NCI-H1694 (cell line): ENCODE results near the gene RASGRP3.
A peak's percentile ranks its signal among the peaks of the same experiment; 100 is the strongest.

Experiments
- DNase-seq: peaks from one replicate; lab custom pipeline; 2025; lab: John Stamatoyannopoulos, UW

Gene RASGRP3

DNA sequence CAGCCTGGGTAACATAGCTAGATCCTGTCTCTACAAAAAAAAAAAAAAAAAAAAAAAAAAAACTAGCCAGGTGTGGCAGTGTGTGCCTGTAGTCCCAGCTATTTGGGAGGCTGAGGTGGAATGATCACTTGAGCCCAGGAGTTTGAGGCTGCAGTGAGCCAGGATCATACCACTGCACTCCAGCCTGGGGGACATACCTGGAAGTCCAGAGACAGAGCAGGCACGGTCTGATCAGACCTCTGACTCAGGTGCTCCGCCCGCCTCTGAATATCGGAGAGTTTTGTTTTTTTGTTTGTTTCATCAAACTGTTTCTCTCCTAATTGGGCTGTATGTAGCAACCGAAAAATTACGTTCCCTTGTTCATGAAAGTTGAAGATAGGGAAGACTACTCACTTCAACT is 49.2 kb downstream of the RASGRP3 start:
- no peak for DNase-seq

- DNase-seq: no peak
These were observed 49.7 kb downstream of the RASGRP3 start for GRCh38 chr2:33526132-33526531.

- DNase-seq: no peak
These were observed 50.5 kb downstream of the RASGRP3 start for GRCh38 chr2:33526921-33527320.

GRCh38 chr2:33528441-33528950 is 52.0 kb downstream of the RASGRP3 start:
- DNase-seq: no peak

DNA sequence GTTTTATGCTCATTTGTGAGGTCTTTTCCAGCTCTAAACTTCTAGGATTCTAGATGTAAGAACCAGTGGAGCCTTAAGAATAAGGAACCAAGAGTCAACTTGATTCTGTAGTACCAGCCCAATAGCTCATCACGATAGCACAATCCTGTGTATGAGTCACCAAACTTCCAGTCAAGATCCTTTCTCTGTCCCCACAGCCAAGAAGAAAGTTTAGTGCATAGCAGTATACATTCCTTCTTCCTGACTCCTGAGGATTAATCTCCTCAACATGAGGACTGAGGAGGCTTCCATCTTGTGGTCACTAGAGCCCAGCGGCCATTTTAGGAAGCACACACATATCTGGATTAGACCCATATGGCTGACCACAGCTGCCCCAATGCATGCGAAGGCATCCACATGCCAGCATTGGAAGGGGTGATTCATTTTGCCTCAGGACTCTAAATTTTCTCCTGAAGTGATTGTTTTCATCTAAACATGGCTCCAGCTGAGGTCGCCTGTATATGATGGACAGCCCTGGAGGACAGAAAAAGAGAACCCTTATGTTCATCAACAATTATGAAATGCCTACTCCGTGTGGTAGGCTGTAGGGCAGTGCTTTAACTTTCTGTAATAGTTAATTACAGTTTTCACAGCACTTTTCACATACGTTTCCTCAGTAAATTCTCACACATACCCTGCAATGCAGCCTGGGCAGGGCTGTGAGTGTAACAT is 53.5 kb downstream of the RASGRP3 start:
- no peak for DNase-seq

- no peak for DNase-seq
These were observed 54.5 kb downstream of the RASGRP3 start for GRCh38 chr2:33530690-33531548.

DNA sequence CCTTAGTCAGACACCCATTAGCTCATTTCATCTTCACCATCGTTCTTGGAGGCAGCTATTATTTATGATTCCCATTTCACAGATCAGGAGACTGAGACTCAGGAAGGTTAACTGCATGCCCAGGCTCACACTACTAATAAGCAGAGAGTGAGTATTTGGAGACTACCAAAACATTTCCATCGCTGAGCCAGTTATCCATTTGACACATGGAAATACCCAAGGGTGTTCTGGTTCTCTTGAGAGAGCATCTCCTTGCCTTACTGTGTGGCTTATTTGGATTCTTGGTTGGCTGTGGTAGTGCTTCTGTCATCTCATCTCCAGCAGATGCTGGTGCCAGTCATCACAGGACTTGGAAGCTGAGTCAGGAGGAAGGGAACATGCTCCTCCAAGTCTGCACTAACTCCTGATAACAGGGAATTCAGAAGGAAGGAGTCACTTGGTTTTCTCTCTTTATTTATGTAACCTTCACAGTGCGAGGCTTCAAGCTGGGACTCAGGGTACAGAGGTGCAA is 55.2 kb downstream of the RASGRP3 start:
- DNase-seq: no peak

- no peak for DNase-seq
These were observed 55.7 kb downstream of the RASGRP3 start for GRCh38 chr2:33532146-33532545.

GRCh38 chr2:33532966-33533365 is 56.5 kb downstream of the RASGRP3 start:
- no peak for DNase-seq

DNA sequence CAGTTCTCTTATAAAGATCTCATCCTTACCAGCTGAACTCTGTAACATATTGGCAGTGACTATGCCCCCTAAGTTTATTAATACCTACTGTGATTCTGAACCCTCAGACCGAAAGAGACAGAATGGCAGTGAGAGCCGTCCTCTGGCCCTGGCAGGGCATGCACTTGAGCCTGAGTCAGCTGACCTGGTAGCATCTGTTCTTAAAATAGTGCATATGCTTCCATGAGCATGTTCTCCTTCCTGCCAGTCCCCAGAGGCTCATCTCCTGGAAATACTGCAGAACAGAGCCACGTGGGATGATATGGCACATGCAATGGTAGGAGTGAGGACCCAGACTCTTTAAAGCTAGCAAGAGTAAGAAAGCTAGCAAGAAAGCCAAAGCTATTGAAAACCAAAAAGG is 59.0 kb downstream of the RASGRP3 start:
- DNase-seq: peak; percentile 42

- DNase-seq: no peak
These were observed 64.8 kb downstream of the RASGRP3 start for GRCh38 chr2:33541243-33541642.

GRCh38 chr2:33550206-33550605 is 73.8 kb downstream of the RASGRP3 start:
- no peak for DNase-seq

DNA sequence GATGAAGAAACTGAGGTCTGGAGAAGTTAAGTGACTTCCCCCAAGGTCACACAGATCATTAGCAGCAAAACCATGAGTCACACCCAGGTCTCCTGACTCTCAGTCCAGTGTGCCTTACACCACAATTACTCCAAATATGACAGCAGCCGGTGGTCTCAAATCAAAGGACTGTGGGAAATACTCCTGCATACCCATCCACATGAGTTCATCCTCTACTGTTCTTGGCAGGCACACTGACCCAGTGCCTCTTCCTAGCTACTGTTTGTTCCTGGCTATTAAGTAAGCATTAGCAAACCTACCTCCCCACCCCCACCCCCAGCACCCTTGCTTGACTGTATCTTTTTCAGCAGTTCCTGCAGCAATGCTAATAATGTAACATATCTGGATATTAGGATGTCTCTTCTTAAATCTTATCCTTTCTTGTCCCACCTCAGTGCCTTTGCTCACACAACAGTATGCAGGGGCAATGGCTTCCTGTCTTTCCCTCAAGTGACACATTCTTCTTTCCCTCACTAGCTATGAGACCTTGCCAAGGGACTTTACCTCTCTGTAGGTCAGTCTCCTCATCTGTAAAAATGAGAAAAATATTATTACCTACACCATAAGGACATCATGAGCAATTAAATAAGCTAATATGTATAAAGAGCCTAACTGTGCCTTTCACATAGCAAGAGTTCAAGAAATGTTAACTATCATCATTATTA is 76.5 kb downstream of the RASGRP3 start:
- no peak for DNase-seq

DNA sequence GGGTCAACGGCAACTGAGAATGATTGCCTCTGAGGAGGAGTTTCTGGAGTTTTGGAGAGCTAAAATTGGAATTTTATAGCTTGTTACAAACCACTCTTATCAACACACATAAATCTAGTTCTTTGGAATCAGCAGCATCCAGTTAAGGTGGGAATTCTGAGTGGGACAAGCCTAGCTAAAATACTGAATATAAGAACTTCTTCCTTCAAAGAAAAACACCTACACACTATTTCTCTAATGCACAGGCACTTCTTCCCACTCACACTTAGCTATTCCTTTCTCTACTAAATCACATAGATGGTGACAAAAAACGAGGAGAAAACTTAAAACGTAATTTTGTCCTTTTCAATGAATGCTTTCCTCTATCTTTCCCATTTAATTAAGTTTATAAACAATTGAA is 79.2 kb downstream of the RASGRP3 start:
- no peak for DNase-seq

- no peak for DNase-seq
These were observed 82.9 kb downstream of the RASGRP3 start for GRCh38 chr2:33559328-33559727.

DNA sequence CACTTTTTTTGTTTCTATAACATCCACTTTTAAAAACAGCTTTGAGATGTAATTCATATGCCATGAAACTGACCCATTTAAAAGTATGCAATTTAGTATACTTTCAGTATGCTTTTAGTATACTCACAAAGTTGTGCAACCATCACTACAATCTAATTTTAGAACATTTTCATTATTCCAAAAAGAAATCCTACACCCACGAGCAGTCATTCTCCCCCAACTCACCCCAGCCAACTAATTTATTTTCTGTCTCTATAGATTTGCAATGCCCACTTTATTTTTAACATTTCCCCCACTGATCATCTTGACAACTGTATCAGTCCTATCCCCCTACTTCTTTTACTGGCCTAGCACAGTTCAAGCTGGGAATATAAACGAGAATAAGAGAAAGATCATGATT is 83.6 kb downstream of the RASGRP3 start:
- no peak for DNase-seq

DNA sequence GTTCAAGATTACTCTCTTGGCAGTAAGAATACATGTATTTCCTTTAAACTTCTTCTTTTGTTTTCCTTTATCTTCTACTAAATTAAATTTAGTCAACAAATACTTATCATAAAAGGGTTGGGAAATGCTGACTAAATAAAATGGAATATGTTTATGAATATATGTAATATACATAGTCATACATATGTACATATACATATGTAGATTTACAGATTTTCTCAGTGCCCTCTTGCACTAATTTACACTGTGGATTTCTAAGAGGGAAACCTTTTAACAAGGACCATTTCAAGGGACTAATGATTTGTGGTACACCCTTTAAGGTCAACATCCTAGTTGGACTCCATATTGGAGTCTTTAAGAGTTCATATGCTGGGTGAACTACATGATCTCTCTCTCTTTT is 85.4 kb downstream of the RASGRP3 start:
- DNase-seq: no peak

- no peak for DNase-seq
These were observed 94.2 kb downstream of the RASGRP3 start for GRCh38 chr2:33570681-33571080.

- DNase-seq: no peak
These were observed 97.2 kb downstream of the RASGRP3 start for GRCh38 chr2:33573657-33574056.

GRCh38 chr2:33577084-33577483 is 100.6 kb downstream of the RASGRP3 start:
- DNase-seq: no peak

- no peak for DNase-seq
These were observed 101.2 kb downstream of the RASGRP3 start for GRCh38 chr2:33577668-33578067.

- peak; percentile 40 for DNase-seq
These were observed 102.8 kb downstream of the RASGRP3 start for GRCh38 chr2:33579227-33579626.
